Measurements from ENCODE around the gene ITGA5. TPM values are rescaled to one million over a fixed set of nuclear protein-coding genes. Genes with fewer than 3 reads are reported as not detected.

Gene ITGA5
- total and polyA plus RNA-seq, 9 of the 15 experiments (the other 6 are each of a cell fraction or from before 2014, with no cell fraction given) = 9.1 to 82.1 (median 47.4) TPM

DNA sequence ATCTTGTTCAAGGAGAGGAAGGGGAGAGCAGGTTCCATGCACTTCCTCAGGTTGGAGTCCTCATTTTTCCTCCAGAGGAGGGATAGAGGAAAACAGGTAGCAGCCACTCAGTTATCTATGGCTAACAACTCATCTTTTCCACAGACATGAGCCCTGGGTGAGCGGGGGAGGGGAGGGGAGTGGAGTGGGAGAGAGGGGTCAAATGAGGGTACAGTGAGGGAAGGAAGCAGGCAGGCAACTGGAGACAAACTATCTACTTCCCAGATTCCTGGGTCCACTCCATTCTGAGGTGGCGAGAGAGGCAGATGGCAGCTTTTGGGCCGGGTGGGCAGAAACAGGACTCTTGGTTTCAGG lies 32.0 kb downstream of the ITGA5 start (continued):
- TF ChIP-seq FOXK2 (conservative IDR thresholded peaks at IDR 0.05 in 1 of 2, IDR thresholded peaks at IDR 0.05 in 1 of 2; ENCODE audit: low read depth in 2 of 2) = no peak
- TF ChIP-seq JUND (IDR thresholded peaks at IDR 0.05; ENCODE audit: borderline replicate concordance, low read depth, low read length) = peak; percentile 33; the same call in 1 of the 2 replicates
- TF ChIP-seq JUND (tag; IDR thresholded peaks at IDR 0.05; ENCODE audit: borderline replicate concordance, low read depth, low read length) = peak; percentile 55; the same call in 1 of the 3 replicates
- peak; percentile 17; the same call in 1 of the 2 replicates for TF ChIP-seq POLR2AphosphoS5 (IDR thresholded peaks at IDR 0.05; ENCODE audit: control insufficient read depth, insufficient read depth, low read depth, low read length)
- no peak for TF ChIP-seq NR3C1 (CRISPR knock-in tag; IDR thresholded peaks at IDR 0.05)
- no peak for TF ChIP-seq MEF2D (tag; conservative IDR thresholded peaks at IDR 0.05; ENCODE audit: low read depth)
- TF ChIP-seq TSC22D4 (tag; IDR thresholded peaks at IDR 0.05) = no peak

DNA sequence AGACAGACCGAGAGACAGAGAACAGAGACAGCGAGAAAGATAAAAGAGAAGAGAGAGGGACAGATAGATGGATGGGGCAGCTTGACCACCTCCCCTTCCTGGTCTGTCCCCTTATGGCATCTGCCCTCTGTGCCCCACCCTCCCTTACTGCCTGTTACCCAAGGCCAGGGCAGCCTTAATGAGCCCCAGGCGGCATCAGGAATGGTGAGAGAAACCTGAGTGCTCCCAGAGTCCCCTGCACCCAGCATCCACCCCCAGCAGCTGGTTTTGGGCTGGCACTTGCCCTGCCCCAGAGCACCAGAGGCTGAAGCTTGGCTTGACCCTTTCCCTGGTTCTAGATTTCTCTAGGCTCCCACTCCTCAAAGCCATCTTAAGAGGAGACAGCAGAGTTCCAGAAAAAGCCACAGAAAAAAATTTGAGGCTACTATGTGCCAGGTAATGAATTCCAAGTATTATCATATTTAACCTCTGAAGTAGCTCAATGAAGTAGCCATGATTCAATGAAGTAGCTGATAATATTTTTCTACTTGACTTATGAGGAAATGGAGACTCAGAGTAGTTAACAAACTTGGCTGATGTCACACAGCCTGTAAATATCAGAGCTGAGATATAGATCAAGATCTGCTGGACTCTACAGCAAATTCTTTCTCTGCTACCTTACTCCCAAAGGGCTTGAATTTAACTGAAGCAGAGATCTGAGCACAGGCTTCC lies 32.5 kb downstream of the ITGA5 start:
- peak overlapping the region; percentile 62; the same call in 2 of the 3 replicates for H3K27ac ChIP-seq (ENCODE audit: extremely low read depth, low read depth, low read length)
- no peak for DNase-seq (ENCODE audit: extremely low read depth in 1 of 4, low spot score in 3 of 4)
- H3K9ac ChIP-seq (ENCODE audit: insufficient read depth in 1 of 2, low read depth in 2 of 2, low read length in 2 of 2) = peak overlapping the region; percentile 27 to 84; a peak in 3 of 4 replicates
- no peak overlapping the region for H2AFZ ChIP-seq (ENCODE audit: low read depth, low read length)
- H3K9me3 ChIP-seq (replicated peaks; ENCODE audit: control insufficient read depth, insufficient read depth, low read depth, low read length) = no peaks in the 10 kb centered on the region
- H3K4me3 ChIP-seq = 0 out of 2 replicates have a peak overlapping the region, but pooled peaks have one; percentile 0
- H3K4me2 ChIP-seq (ENCODE audit: insufficient read depth, low read length) = peak overlapping the region; percentile 88
- in situ Hi-C loops (cut with MboI) (no loop called here), intact Hi-C loops (cut with micrococcal nuclease) (no loop called here)
- no peak for ATAC-seq
- FAIRE-seq = no peak
- POLR2A ChIA-PET = interaction anchor here (0.6 to 1.3 kb wide), 5 partner anchors 8 to 211 kb away, joined by 3 to 6 read pairs (median 3); no protein-coding TSS in a partner anchor
- peaks cover 81% of the 10 kb centered on the region for H3K79me2 ChIP-seq (ENCODE audit: control insufficient read depth, insufficient read depth, low read length)
- H3K9me1 ChIP-seq (ENCODE audit: control insufficient read depth, insufficient read depth, low read length) = no peaks in the 10 kb centered on the region
- BruUV-seq (replicated peaks) = no TSS peak
- WGBS (ENCODE audit: insufficient coverage, low coverage, missing lambda C conversion rate) = 79% methylated on average over 3 of the region's 3 CpGs
- no peaks in the 10 kb centered on the region for H3K27me3 ChIP-seq (ENCODE audit: control insufficient read depth in 2 of 2, insufficient read depth in 2 of 2, low read length in 2 of 2)
- CTCF ChIA-PET (ENCODE audit: low intra/inter-chr PET ratio) = no interaction called here
- H3K4me1 ChIP-seq (replicated peaks in 1 of 2; ENCODE audit: control insufficient read depth in 2 of 2, insufficient read depth in 2 of 2, low read length in 2 of 2) = peaks cover 66 to 71% of the 10 kb centered on the region in 2 experiments
- peaks cover 56% of the 10 kb centered on the region for H3K36me3 ChIP-seq (ENCODE audit: control insufficient read depth, insufficient read depth, low read length)
- H4K20me1 ChIP-seq (replicated peaks; ENCODE audit: control insufficient read depth, insufficient read depth, low read length) = no peaks in the 10 kb centered on the region
- TF ChIP-seq ZFP36 (IDR thresholded peaks at IDR 0.05; ENCODE audit: low read depth, low read length, partially characterized antibody) (peak; percentile 92), HDAC2 (IDR thresholded peaks at IDR 0.05) (0 out of 2 replicates have a peak, but pooled peaks have one; percentile 14), KLF6 (CRISPR knock-in tag; IDR thresholded peaks at IDR 0.05; ENCODE audit: borderline replicate concordance) (0 out of 2 replicates have a peak, but pooled peaks have one; percentile 8), RAD51 (IDR thresholded peaks at IDR 0.05; ENCODE audit: borderline replicate concordance, low read depth) (no peak), ELF1 (tag; IDR thresholded peaks at IDR 0.05) (0 out of 2 replicates have a peak, but pooled peaks have one; percentile 11), KDM1A (IDR thresholded peaks at IDR 0.05) (peak; percentile 52 to 56; a peak in 3 of 4 replicates), RCOR1 (IDR thresholded peaks at IDR 0.05; ENCODE audit: borderline replicate concordance in 1 of 2, low read depth in 2 of 2, low read length in 2 of 2) (0 out of 4 replicates have a peak, but pooled peaks of 1 of the 2 experiments have one; percentile 36), EZH2 (IDR thresholded peaks at IDR 0.05; ENCODE audit: borderline replicate concordance, low read depth, low read length) (no peak), BRD9 (IDR thresholded peaks at IDR 0.05; ENCODE audit: low read depth, partially characterized antibody) (no peak), BCOR (IDR thresholded peaks at IDR 0.05) (peak; percentile 81; the same call in 1 of the 2 replicates), ADNP (tag; IDR thresholded peaks at IDR 0.05) (peak; percentile 77), SMAD4 (CRISPR knock-in tag; conservative IDR thresholded peaks at IDR 0.05) (0 out of 2 replicates have a peak, but pooled peaks have one; percentile 31)
- TF ChIP-seq, protein P1, sequence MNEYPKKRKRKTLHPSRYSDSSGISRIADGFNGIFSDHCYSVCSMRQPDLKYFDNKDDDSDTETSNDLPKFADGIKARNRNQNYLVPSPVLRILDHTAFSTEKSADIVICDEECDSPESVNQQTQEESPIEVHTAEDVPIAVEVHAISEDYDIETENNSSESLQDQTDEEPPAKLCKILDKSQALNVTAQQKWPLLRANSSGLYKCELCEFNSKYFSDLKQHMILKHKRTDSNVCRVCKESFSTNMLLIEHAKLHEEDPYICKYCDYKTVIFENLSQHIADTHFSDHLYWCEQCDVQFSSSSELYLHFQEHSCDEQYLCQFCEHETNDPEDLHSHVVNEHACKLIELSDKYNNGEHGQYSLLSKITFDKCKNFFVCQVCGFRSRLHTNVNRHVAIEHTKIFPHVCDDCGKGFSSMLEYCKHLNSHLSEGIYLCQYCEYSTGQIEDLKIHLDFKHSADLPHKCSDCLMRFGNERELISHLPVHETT (CRISPR knock-in tag; conservative IDR thresholded peaks at IDR 0.05 in 1 of 2, IDR thresholded peaks at IDR 0.05 in 1 of 2) = 0 out of 4 replicates have a peak, but pooled peaks of 1 of the 2 experiments have one; percentile 14
